CD4-positive, alpha-beta T cell treated with Interleukin-17A for 4 hours (primary cell): ENCODE results near the gene ANTXR2.

Experiments
- DNase-seq: peaks from one replicate; pipeline ENCODE4 v3.0.0-alpha.2; 2020; ENCODE audit warnings: mixed read lengths

ANTXR2 gene

DNA sequence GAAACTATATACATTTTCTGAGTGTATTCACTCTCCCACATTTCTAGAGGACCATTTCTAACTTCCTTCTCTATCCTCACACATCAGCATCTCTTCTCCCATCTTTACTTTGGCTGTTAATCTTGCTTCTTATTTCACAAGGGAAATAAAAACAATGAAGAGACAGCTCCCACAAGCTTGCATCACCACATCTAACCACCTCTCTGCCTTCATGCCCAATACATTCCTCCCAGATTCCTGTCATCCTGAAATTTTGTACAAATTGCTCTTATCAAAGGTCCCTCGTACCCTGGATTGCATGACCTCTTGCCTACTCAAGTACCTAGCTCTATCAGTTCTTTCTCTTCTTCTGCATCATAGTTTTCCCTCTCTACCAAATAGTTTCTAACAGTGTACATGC, 215.2 kb downstream of the ANTXR2 start:
- DNase-seq, result no peak

DNA sequence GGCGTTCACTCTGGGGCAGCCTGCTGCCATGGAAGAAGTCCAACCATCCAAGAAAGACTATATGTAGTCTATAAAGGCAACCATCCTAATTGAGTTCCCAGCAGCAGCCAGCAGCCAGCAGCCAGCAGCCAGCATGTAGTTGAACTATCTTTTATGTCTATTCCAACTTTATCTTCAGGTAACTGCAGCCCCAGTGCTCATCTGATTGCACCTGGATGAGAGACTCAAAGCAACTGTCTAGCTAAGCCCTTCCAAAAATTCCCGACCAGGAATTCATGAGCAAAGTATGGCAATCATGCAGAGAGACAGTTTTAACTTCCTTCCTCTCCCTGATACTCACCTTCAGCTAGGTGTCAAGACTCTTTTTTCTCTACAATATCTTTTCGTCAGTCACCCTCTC, 216.8 kb downstream of the ANTXR2 start:
- no peak for DNase-seq

DNA sequence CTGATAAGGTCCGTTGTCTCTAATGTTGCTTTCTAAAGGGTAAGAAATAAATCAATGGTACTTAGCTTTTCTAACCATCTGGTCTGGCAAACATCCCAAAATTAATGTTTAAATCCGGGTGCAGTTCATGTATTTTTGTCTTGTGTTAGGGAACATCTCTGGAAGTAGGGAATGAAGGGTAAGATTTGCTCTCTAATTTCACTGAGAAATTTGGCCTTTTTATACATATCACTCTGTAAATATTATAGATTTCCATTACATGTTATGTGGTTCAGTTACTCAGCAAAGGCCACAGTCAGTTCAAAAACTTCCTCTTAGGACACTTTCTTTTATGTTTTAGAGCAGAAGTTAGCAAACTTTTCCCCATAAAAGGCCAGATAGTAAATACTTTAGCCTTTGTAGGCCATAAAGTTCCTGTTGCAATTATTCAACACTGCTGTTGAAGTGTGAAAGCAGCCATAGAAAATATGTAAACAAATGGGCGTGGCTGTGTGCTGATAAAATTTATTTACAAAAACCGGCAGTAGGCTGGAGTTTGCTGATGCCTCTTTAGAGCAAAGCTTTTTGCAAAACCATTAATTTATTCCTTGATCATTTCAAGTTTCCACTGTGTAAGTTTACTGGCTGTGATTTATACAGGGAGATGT, 218.1 kb downstream of the ANTXR2 start:
- no peak for DNase-seq

DNA sequence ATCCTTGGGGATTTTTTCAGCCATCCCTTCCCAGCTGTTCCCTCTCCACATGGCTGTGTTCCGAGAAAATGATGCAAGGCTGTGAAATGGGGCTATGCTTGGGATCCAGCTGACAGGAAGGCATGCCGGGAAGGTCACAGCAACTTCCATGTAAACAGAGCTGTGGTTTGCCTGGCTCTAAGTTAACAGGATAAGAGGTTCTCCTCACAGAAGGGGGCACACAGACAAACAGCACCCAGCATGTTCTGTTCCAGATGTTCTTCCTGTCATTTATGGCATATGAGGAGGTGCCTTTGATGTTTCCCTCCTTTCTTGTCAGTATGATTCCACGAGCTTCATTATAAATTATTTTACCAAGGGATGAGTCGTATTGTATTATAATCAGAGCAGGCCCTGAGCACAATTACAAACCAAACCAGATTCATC, 220.7 kb downstream of the ANTXR2 start:
- DNase-seq, result no peak

DNA sequence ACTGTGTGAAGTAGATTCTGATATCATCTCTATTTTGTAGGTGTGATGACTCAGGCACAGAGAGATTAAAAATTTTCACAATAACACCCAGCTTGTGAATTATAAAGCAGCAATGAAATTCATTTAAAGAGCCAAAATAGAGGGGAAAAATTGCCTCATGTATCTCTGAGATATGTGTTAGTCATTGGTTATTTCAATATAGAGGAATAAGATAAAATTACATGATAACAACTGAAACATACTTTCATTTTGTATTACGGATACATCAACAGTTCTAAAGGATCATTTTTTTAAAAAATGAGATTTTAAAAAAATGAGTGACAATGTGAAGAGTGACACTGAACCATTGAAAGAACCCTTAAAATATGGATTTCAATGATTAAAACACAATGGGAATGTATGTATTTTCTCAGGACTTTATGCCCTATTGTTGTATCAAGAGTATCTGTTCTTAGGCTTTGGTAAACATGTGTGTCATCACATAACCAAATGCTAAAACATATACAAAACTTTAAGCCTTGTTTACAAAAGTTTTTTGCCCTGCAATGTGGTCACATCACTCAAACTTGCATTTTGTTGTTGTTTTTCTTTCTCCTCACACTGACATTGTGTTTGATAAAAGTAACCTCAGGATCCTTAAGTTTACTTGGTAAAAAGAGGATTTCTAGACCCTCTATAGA, 221.3 kb downstream of the ANTXR2 start:
- no peak for DNase-seq
